OCI-LY1 (cell line): ENCODE results near the gene RETN.

Experiments used
- EZH2 ChIP-seq: fragments of 200-600 bp; sonication (generic), shearing (Covaris generic); IDR thresholded peaks from 2 replicates; pipeline ENCODE4 v1.8.0; 2017; ENCODE audit warnings: borderline replicate concordance, mixed run types, mild to moderate bottlenecking, antibody characterized with exemption, low read length, moderate library complexity, mixed read lengths
- TF ChIP-seq, protein P1 (sequence below): fragments of 200-600 bp; sonication (generic), shearing (Covaris generic); IDR thresholded peaks from 2 replicates; pipeline ENCODE4 v1.5.1; 2017; ENCODE audit warnings: mild to moderate bottlenecking, antibody characterized with exemption, low read length, moderate library complexity, mixed read lengths

DNA sequence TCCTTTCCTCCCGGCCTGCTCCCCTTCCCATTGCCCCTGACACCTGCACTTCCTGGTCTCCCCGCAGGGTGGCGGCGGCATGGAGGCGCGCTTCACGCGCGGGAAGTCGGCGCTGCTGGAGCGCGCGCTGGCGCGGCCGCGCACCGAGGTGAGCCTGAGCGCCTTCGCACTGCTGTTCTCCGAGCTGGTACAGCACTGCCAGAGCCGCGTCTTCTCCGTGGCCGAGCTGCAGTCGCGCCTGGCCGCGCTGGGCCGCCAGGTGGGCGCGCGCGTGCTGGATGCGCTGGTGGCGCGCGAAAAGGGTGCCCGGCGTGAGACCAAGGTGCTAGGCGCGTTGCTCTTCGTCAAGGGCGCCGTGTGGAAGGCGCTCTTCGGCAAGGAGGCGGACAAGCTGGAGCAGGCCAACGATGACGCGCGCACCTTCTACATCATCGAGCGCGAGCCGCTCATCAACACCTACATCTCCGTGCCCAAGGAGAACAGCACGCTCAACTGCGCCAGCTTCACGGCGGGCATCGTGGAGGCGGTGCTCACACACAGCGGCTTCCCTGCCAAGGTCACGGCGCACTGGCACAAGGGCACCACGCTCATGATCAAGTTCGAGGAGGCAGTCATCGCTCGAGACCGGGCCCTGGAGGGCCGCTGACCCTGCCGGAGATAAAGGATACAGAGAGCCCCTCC is 13.5 kb downstream of the RETN start:
- TF ChIP-seq, protein P1, sequence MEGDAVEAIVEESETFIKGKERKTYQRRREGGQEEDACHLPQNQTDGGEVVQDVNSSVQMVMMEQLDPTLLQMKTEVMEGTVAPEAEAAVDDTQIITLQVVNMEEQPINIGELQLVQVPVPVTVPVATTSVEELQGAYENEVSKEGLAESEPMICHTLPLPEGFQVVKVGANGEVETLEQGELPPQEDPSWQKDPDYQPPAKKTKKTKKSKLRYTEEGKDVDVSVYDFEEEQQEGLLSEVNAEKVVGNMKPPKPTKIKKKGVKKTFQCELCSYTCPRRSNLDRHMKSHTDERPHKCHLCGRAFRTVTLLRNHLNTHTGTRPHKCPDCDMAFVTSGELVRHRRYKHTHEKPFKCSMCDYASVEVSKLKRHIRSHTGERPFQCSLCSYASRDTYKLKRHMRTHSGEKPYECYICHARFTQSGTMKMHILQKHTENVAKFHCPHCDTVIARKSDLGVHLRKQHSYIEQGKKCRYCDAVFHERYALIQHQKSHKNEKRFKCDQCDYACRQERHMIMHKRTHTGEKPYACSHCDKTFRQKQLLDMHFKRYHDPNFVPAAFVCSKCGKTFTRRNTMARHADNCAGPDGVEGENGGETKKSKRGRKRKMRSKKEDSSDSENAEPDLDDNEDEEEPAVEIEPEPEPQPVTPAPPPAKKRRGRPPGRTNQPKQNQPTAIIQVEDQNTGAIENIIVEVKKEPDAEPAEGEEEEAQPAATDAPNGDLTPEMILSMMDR: no peak
- no peak for TF ChIP-seq EZH2
